Ishikawa (cell line): ENCODE measurements around the gene SUDS3.

Source experiments
- CEBPB ChIP-seq: IDR thresholded peaks from 2 replicates; pipeline ENCODE4 v1.6.1; 2012
- CREB1 ChIP-seq: IDR thresholded peaks from 2 replicates; pipeline ENCODE4 v1.6.1; 2012; ENCODE audit warnings: low read depth
- EGR1 ChIP-seq: IDR thresholded peaks from 2 replicates; pipeline ENCODE4 v1.6.1; 2012
- EP300 ChIP-seq: IDR thresholded peaks from 2 replicates; pipeline ENCODE4 v1.6.1; 2012; ENCODE audit warnings: borderline replicate concordance
- FOXM1 ChIP-seq: IDR thresholded peaks from 2 replicates; pipeline ENCODE4 v1.6.1; 2012; ENCODE audit warnings: low read depth, borderline replicate concordance
- NFIC ChIP-seq: IDR thresholded peaks from 2 replicates; pipeline ENCODE4 v1.6.1; 2012
- RAD21 ChIP-seq: IDR thresholded peaks from 2 replicates; pipeline ENCODE4 v1.6.1; 2012; ENCODE audit warnings: low read depth
- TAF1 ChIP-seq: IDR thresholded peaks from 2 replicates; pipeline ENCODE4 v1.6.1; 2012; ENCODE audit warnings: low read depth, mild to moderate bottlenecking
- TCF12 ChIP-seq: IDR thresholded peaks from 2 replicates; pipeline ENCODE4 v1.6.1; 2012; ENCODE audit warnings: low read depth
- TEAD4 ChIP-seq: IDR thresholded peaks from 2 replicates; pipeline ENCODE4 v1.6.1; 2012
- YY1 ChIP-seq: IDR thresholded peaks from 2 replicates; pipeline ENCODE4 v1.6.1; 2012; ENCODE audit warnings: low read depth
- ZBTB7A ChIP-seq: IDR thresholded peaks from 2 replicates; pipeline ENCODE4 v1.6.1; 2012; ENCODE audit warnings: low read depth
- TF ChIP-seq, protein P1 (sequence below): IDR thresholded peaks from 2 replicates; pipeline ENCODE4 v1.6.1; 2012; ENCODE audit warnings: low read depth, mild to moderate bottlenecking
- TF ChIP-seq, protein P2 (sequence below): IDR thresholded peaks from 2 replicates; pipeline ENCODE4 v1.6.1; 2012
- TF ChIP-seq, protein P3 (sequence below): IDR thresholded peaks from 2 replicates; pipeline ENCODE4 v1.6.1; 2012

SUDS3 gene

DNA sequence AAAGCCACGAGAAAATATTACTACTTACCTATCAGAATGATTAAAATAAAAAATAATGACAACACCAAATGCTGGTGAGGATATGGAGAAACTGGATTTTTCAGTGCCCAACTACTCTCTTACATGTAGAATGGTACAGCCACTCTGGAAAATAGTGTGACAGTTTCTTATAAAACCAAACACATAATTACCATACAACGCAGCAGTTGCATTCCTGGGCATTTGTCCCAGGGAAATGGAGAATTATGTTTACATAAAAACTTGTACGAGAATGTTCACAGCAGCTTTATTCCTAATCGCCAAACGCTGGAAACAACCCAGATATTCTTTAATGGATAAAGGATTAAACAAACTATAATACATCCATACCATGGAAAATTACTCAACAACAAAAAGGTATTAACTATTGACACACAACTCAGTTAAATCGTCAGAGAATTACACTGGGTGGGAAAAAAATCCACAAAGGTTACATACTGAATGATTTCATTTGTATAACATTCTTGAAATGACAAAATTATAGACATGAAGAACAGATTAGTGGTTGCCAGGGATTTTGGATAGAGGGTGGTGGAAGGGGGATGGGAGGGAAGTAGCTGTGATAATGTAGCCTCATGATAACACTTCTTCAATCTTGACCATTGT lies 39.0 kb upstream of the SUDS3 start:
- no peak for TF ChIP-seq TAF1

DNA sequence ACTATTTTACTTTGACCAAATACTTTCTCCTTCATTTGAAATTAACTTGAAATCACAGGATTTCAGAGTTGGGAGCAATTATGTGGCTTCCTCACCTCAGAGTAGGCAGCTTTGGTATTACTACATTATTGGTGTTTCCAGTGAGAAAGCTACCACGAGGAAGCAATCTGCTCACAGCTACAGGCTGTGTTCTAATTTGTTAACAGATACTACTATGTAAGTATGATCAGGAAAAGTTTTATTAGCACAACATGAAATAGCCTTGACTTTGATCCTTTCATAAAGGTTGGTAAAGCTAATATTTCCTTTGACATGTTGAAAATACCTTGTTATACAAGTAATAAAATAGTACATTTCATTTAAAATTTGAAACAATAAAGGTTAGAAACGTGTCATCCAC lies 34.3 kb upstream of the SUDS3 start:
- TF ChIP-seq, protein P1, sequence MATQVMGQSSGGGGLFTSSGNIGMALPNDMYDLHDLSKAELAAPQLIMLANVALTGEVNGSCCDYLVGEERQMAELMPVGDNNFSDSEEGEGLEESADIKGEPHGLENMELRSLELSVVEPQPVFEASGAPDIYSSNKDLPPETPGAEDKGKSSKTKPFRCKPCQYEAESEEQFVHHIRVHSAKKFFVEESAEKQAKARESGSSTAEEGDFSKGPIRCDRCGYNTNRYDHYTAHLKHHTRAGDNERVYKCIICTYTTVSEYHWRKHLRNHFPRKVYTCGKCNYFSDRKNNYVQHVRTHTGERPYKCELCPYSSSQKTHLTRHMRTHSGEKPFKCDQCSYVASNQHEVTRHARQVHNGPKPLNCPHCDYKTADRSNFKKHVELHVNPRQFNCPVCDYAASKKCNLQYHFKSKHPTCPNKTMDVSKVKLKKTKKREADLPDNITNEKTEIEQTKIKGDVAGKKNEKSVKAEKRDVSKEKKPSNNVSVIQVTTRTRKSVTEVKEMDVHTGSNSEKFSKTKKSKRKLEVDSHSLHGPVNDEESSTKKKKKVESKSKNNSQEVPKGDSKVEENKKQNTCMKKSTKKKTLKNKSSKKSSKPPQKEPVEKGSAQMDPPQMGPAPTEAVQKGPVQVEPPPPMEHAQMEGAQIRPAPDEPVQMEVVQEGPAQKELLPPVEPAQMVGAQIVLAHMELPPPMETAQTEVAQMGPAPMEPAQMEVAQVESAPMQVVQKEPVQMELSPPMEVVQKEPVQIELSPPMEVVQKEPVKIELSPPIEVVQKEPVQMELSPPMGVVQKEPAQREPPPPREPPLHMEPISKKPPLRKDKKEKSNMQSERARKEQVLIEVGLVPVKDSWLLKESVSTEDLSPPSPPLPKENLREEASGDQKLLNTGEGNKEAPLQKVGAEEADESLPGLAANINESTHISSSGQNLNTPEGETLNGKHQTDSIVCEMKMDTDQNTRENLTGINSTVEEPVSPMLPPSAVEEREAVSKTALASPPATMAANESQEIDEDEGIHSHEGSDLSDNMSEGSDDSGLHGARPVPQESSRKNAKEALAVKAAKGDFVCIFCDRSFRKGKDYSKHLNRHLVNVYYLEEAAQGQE: no peak
- TF ChIP-seq ZBTB7A: no peak
- TF ChIP-seq FOXM1: no peak
- TF ChIP-seq CREB1: no peak
- no peak for TF ChIP-seq TAF1
- no peak for TF ChIP-seq EP300
- TF ChIP-seq, protein P2, sequence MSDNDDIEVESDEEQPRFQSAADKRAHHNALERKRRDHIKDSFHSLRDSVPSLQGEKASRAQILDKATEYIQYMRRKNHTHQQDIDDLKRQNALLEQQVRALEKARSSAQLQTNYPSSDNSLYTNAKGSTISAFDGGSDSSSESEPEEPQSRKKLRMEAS: no peak
- no peak for TF ChIP-seq TEAD4
- TF ChIP-seq NFIC: no peak
- TF ChIP-seq CEBPB: no peak
- TF ChIP-seq EGR1: no peak
- TF ChIP-seq RAD21: no peak
- TF ChIP-seq, protein P3, sequence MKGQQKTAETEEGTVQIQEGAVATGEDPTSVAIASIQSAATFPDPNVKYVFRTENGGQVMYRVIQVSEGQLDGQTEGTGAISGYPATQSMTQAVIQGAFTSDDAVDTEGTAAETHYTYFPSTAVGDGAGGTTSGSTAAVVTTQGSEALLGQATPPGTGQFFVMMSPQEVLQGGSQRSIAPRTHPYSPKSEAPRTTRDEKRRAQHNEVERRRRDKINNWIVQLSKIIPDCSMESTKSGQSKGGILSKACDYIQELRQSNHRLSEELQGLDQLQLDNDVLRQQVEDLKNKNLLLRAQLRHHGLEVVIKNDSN: no peak
- TF ChIP-seq YY1: no peak
- TF ChIP-seq TCF12: no peak

DNA sequence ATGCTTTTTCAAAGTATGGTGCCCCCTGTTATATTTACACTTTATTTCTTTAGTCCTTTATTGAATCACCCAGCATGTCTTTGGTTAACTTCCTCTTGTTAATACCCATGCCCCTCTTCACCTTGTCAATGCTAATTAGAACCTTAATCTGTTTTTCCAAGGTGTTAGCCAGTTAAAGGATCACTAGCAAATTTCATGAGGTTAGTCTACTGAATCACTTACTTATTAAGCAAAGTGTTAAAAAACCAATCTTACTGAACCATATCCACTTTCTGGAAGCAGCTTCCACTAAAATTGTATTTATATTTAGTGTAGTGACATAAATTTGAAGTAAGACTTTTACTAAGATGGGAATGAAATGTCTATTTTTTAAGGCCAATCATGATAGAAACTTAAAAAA lies 31.5 kb upstream of the SUDS3 start:
- TF ChIP-seq EGR1: no peak
- no peak for TF ChIP-seq YY1
- no peak for TF ChIP-seq FOXM1
- TF ChIP-seq CEBPB: no peak
- no peak for TF ChIP-seq ZBTB7A
- TF ChIP-seq, protein P3: no peak
- TF ChIP-seq CREB1: no peak
- TF ChIP-seq NFIC: no peak
- TF ChIP-seq TEAD4: no peak
- TF ChIP-seq TCF12: no peak
- TF ChIP-seq EP300: no peak
- TF ChIP-seq TAF1: no peak
- TF ChIP-seq RAD21: no peak
- TF ChIP-seq, protein P1: no peak
- TF ChIP-seq, protein P2: no peak

DNA sequence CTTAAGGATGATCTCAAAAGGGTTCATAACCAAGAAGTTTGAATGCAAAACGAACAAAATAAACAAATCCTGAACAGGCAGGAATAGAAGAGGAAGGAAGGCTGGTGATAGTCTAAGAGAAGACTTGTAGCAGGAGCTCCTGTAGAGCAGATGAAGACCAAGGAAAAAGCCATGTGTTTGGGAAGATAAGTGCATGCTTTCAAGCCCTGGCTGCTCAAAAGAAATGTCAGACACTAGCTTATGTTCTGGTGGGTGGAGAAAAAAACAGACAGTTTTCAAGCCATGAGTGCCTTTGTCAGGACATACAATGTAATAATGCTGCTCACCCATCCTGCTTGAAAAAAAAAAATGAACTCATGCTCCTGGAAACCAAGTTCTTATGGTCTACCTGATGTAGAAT lies 31.0 kb upstream of the SUDS3 start:
- TF ChIP-seq EGR1: no peak
- TF ChIP-seq TCF12: no peak
- TF ChIP-seq, protein P3: no peak
- TF ChIP-seq, protein P1: no peak

DNA sequence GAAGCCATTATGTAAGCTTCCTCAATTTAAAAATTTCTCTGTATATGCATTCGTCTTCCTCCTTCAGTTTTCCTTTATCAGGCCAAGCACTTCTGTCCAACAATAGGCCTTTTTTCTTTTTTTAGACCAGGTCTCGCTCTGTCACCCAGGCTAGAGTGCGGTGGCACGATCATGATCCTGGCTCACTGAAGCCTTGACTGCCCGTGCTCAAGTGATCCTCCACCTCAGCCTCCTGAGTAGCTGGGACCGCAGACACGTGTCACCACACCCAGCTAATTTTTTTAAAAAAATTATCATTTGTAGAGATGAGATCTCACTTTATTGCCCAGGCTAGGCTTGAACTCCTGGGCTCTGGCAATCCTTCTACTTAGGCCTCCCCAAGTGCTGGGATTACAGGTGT lies 29.5 kb upstream of the SUDS3 start:
- TF ChIP-seq TAF1 (no peak), TEAD4 (no peak), FOXM1 (no peak), YY1 (no peak), ZBTB7A (no peak), TCF12 (no peak), EGR1 (no peak), RAD21 (no peak), CREB1 (no peak), EP300 (no peak), NFIC (no peak), CEBPB (no peak)
- TF ChIP-seq, protein P2: no peak
- TF ChIP-seq, protein P1: no peak
- TF ChIP-seq, protein P3: no peak
